Superior temporal gyrus (tissue), 1 donor: ENCODE data around the gene ANKRD24.
"Not testable (repeated sequence)": the region's sequence is repeated elsewhere in the genome, so short reads cannot be mapped to it uniquely, and the experiment has no call there.

Experiments
- DNase-seq: peaks from one replicate; pipeline ENCODE4 v3.0.0-alpha.2; 2016; ENCODE audit errors: extremely low spot score

ANKRD24 gene

GRCh38 chr19:4182084-4182810, at the start of gene ANKRD24, which contains the start of gene SIRT6:
ANKRD24 (plus strand) TSS chr19:4182689; CDS start chr19:4186426, 3,737 bp downstream.
SIRT6 (minus strand) TSS chr19:4182563; CDS start chr19:4182539, 24 bp downstream.
- peak; percentile 97 for DNase-seq

GRCh38 chr19:4134351-4134750, 48.1 kb upstream of the ANKRD24 start:
- no peak for DNase-seq

GRCh38 chr19:4135386-4135785, 47.1 kb upstream of the ANKRD24 start:
- DNase-seq, result not testable (repeated sequence)

GRCh38 chr19:4136680-4137088, 45.8 kb upstream of the ANKRD24 start:
- no peak for DNase-seq

GRCh38 chr19:4138445-4138844, 44.0 kb upstream of the ANKRD24 start:
- DNase-seq, result no peak

GRCh38 chr19:4139614-4140236, 42.8 kb upstream of the ANKRD24 start:
- DNase-seq, result peak; percentile 52

GRCh38 chr19:4140237-4140711, 42.2 kb upstream of the ANKRD24 start:
- DNase-seq, result peak; percentile 68

- DNase-seq, result not testable (repeated sequence)
These were observed 39.6 kb upstream of the ANKRD24 start for GRCh38 chr19:4142916-4143315.

GRCh38 chr19:4144666-4145249, 37.7 kb upstream of the ANKRD24 start:
- no peak for DNase-seq

GRCh38 chr19:4149518-4150288, 32.8 kb upstream of the ANKRD24 start:
- no peak for DNase-seq

GRCh38 chr19:4151623-4152022, 30.9 kb upstream of the ANKRD24 start:
- no peak for DNase-seq

- DNase-seq, result no peak
These were observed 30.1 kb upstream of the ANKRD24 start for GRCh38 chr19:4152241-4152998.

GRCh38 chr19:4154571-4155312, 27.7 kb upstream of the ANKRD24 start:
- DNase-seq, result no peak

- DNase-seq, result no peak
These were observed 25.3 kb upstream of the ANKRD24 start for GRCh38 chr19:4157164-4157563.

- not testable (repeated sequence) for DNase-seq
These were observed 24.5 kb upstream of the ANKRD24 start for GRCh38 chr19:4157971-4158370.

- DNase-seq, result no peak
These were observed 20.9 kb upstream of the ANKRD24 start for GRCh38 chr19:4161415-4162077.

- no peak for DNase-seq
These were observed 18.2 kb upstream of the ANKRD24 start for GRCh38 chr19:4164262-4164661.

- DNase-seq, result no peak
These were observed 10.8 kb upstream of the ANKRD24 start for GRCh38 chr19:4171676-4172075.

GRCh38 chr19:4172861-4173473, 9.5 kb upstream of the ANKRD24 start:
- DNase-seq, result no peak
